Sigmoid colon (tissue), 7 donors: ENCODE measurements around the gene SYMPK. TPM values are rescaled to one million over a fixed set of nuclear protein-coding genes. Genes with fewer than 3 reads are reported as not detected.

Source experiments
- DNase-seq: peaks from one replicate; pipeline ENCODE4 v3.0.0-alpha.2; 2019
- H3K27ac ChIP-seq, 4 donors: fragments of 200-600 bp; sonication (generic); one replicate each; pipeline ENCODE4 v1.5.1; 2016 to 2019; ENCODE audit warnings: mild to moderate bottlenecking in 1 of 4
- H3K27me3 ChIP-seq, 3 donors: fragments of 200-600 bp; sonication (generic); one replicate each; pipeline ENCODE4 v1.5.1; 2019; ENCODE audit warnings: mild to moderate bottlenecking in 1 of 3
- H3K36me3 ChIP-seq, 4 donors: fragments of 200-600 bp; sonication (generic); one replicate each; pipeline ENCODE4 v1.5.1; 2016 to 2019
- H3K4me1 ChIP-seq, 4 donors: fragments of 200-600 bp; sonication (generic); one replicate each; pipeline ENCODE4 v1.5.1; 2017 to 2019
- H3K4me3 ChIP-seq, 4 donors: fragments of 200-600 bp; sonication (generic); one replicate each; pipeline ENCODE4 v1.5.1; 2017 to 2019; ENCODE audit warnings: mild to moderate bottlenecking in 2 of 4, moderate library complexity in 1 of 4
- H3K9me3 ChIP-seq, 4 donors: fragments of 200-600 bp in 3 of 4; sonication (generic) in 3 of 4; one replicate each; pipeline versions ENCODE4 v1.5.1 to v1.6.1; 2013 to 2019
- EP300 ChIP-seq, 4 donors: sonication (generic); formaldehyde crosslinking; IDR thresholded peaks; one replicate each; pipeline ENCODE4 v1.6.1; 2017; ENCODE audit warnings: antibody characterized with exemption in 4 of 4
- POLR2A ChIP-seq, 2 donors: fragments of 450-650 bp; IDR thresholded peaks; one replicate each; pipeline ENCODE4 v1.6.1; 2016; ENCODE audit warnings: antibody characterized with exemption in 2 of 2, mild to moderate bottlenecking in 2 of 2, moderate library complexity in 2 of 2
- POLR2AphosphoS5 ChIP-seq, 4 donors: sonication (generic); formaldehyde crosslinking; IDR thresholded peaks; one replicate each; pipeline ENCODE4 v1.6.1; 2017; ENCODE audit warnings: antibody characterized with exemption in 4 of 4
- WGBS, 2 donors: extraction: QIAGEN DNeasy Blood & Tissue Kit; methylation state at CpG; one replicate each; pipeline ENCODE4 v1.1.7; 2013; 5-methylcytosine and 5-hydroxymethylcytosine counted together
- intact Hi-C: fragments of 100-400 bp; cut with DNase I; formaldehyde crosslinking; loops from one replicate; pipeline ENCODE4 v1.15.1; 2023
- polyA plus RNA-seq, 3 donors: library from polyadenylated mRNA; stranded (reverse); fragments of 200-250 nt; gene quantifications; one replicate each; pipeline ENCODE4 v1.2.3, GENCODE V29; 2013
- total RNA-seq, 4 donors: library from RNA; depleted of rRNA; stranded (reverse); fragments of >200 nt; gene quantifications; one replicate each; pipeline ENCODE4 v1.1.0, GENCODE V29; 2016
- TF ChIP-seq, protein P1 (sequence below), 4 experiments: fragments of 450-650 bp in 3 of 4; fragments of 200-600 bp in 1 of 4; IDR thresholded peaks; one replicate each; pipeline ENCODE4 v1.5.1; 2016 to 2019; ENCODE audit warnings: antibody characterized with exemption in 4 of 4, mild to moderate bottlenecking in 3 of 4, moderate library complexity in 2 of 4
- donor health status: healthy with polysubstance abuse.
- donor health status: Bipolar disorder and iron deficiency.
- donor health status: healthy.

Gene SYMPK
- total and polyA plus RNA-seq, 7 donors: 18.2 to 84.4 (median 28.5) TPM

DNA sequence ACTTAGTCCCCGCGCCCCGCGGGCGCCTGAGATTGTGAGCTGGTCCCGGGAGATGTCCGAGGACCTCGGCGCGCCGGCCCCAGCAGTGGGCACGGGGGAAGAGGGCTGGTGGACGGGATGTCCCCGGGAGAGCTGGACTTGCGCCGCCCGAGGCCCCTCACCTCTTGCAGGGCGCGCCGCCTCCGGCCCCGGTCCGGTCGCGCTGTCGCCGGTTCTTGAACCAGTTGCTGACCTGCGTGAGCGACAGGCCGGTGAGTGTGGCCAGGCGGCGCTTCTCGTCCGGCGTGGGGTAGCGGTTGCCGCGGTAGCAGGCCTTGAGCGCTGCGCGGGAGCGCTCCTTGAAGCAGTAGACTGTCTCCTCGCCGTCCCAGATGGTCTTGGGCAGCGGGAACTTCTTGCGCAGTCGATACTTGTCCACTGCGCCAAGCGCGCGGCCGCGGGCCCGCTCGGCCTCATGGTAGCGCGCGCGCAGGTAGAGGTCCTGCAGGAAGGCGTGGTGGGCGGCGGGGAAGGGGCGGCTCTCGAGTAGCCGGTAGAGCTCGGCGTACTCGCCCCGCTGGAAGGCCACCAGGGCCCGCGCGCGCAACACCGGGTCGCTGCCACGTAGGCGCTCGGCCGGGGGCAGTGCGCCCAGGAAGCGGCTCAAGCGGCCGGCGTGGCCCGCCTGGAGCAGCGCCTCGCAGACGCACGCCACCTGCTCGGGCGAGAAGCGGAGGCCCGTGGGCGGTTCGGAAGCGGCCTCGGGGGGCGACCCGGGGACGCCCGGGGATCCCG lies 94.9 kb downstream of the SYMPK start:
- Histone ChIP-seq H3K9me3 (no peaks in the 10 kb centered on the region), H3K4me3 (peak overlapping the region; percentile 64 to 93 (median 84)), H3K36me3 (peaks cover 0 to 21% (median 13%) of the 10 kb centered on the region in 4 donors), H3K27ac (peak overlapping the region; percentile 89 to 99 (median 98)), H3K27me3 (no peaks in the 10 kb centered on the region), H3K4me1 (peaks cover 3 to 68% (median 55%) of the 10 kb centered on the region in 4 donors)
- DNase-seq: peak; percentile 91
- whole genome bisulfite sequencing, 2 donors: 1 to 2% methylated on average over 102 of the region's 102 CpGs
- intact Hi-C loops: loop anchor here (2.0 kb wide), 3 partner anchors 37 to 75 kb away; partner anchors contain the start of genes FBXO46 and QPCTL
- TF ChIP-seq EP300 (IDR thresholded peaks at IDR 0.05) (no peak), POLR2A (IDR thresholded peaks at IDR 0.05) (peak; percentile 24 to 36), POLR2AphosphoS5 (IDR thresholded peaks at IDR 0.05) (peak; percentile 69 to 86 (median 76))
- TF ChIP-seq, protein P1, sequence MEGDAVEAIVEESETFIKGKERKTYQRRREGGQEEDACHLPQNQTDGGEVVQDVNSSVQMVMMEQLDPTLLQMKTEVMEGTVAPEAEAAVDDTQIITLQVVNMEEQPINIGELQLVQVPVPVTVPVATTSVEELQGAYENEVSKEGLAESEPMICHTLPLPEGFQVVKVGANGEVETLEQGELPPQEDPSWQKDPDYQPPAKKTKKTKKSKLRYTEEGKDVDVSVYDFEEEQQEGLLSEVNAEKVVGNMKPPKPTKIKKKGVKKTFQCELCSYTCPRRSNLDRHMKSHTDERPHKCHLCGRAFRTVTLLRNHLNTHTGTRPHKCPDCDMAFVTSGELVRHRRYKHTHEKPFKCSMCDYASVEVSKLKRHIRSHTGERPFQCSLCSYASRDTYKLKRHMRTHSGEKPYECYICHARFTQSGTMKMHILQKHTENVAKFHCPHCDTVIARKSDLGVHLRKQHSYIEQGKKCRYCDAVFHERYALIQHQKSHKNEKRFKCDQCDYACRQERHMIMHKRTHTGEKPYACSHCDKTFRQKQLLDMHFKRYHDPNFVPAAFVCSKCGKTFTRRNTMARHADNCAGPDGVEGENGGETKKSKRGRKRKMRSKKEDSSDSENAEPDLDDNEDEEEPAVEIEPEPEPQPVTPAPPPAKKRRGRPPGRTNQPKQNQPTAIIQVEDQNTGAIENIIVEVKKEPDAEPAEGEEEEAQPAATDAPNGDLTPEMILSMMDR (IDR thresholded peaks at IDR 0.05): no peak

DNA sequence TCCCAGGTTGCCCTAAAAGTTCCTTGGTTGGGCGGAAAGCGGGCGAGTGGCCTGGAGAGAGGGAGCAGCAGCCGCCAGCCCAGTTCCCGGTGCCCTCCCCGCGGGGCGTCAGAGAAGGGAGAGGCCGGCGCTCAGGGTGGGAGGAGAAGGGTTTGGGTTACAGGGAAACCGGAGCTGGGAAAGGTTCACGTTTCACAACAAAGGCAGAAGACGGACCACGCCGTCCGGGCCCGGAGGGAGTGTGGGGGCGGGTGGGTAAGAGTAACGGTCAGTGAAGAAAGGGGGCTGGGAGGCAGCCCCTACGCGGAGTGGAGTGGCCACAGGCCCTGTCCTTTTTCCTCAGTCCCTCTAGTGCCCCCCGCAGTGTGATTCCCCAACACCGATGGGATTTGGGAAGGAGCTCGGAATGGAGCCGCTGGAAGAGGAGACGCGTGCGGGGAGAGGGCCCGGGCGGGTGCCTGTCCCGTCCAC lies 95.5 kb downstream of the SYMPK start:
- Histone ChIP-seq H3K9me3 (no peaks in the 10 kb centered on the region), H3K4me3 (peak overlapping the region; percentile 64 to 93 (median 84)), H3K27me3 (no peaks in the 10 kb centered on the region), H3K36me3 (peaks cover 0 to 14% (median 8%) of the 10 kb centered on the region in 4 donors), H3K27ac (peak overlapping the region; percentile 89 to 99 (median 98)), H3K4me1 (peaks cover 3 to 68% (median 55%) of the 10 kb centered on the region in 4 donors)
- no peak for TF ChIP-seq EP300 (IDR thresholded peaks at IDR 0.05)
- peak; percentile 72 to 80 for TF ChIP-seq POLR2A (IDR thresholded peaks at IDR 0.05)
- peak; percentile 79 to 92 (median 88) for TF ChIP-seq POLR2AphosphoS5 (IDR thresholded peaks at IDR 0.05)
- TF ChIP-seq, protein P1 (IDR thresholded peaks at IDR 0.05): no peak
- intact Hi-C loops: loop anchor here (2.0 kb wide), 2 partner anchors 51 to 75 kb away; partner anchors contain the start of gene QPCTL
- DNase-seq: peak; percentile 92
- WGBS, 2 donors: 7 to 29% methylated on average over 31 of the region's 31 CpGs

DNA sequence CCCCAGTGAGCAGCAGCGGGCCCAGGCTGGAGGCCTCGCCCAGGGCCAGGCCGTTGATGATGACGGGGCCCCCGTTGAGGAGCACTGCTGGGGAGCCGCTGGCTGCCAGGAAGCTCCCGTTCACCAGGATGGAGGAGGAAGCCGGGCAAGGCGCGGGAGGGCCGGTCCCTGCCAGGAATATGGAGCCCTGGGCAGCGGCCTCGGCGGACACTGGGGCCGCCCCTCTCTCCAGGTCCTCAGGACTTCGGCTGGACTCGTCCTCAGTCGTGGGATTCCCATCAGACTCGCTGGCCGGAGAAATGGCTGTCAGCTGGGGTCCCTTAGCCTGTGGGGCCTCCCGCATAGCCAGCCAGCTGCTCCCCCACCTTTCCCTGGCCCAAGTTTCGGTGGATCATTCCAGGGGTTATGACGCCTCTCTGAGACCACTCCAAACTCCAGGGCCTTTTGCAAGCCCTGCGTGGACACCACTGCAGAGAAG lies 96.0 kb downstream of the SYMPK start:
- peak; percentile 78 for DNase-seq
- H3K4me3 ChIP-seq: peak overlapping the region; percentile 64 to 93 (median 84)
- H3K36me3 ChIP-seq: peaks cover 0 to 10% (median 4%) of the 10 kb centered on the region in 4 donors
- TF ChIP-seq POLR2AphosphoS5 (IDR thresholded peaks at IDR 0.05): no peak
- no peak for TF ChIP-seq POLR2A (IDR thresholded peaks at IDR 0.05)
- TF ChIP-seq, protein P1 (IDR thresholded peaks at IDR 0.05): no peak
- no peak for TF ChIP-seq EP300 (IDR thresholded peaks at IDR 0.05)
- WGBS, 2 donors: 17 to 57% methylated on average over 24 of the region's 24 CpGs
- intact Hi-C loops: loop anchor here (2.0 kb wide), 2 partner anchors 50 to 74 kb away; partner anchors contain the start of gene QPCTL
- no peaks in the 10 kb centered on the region for H3K27me3 ChIP-seq
- no peaks in the 10 kb centered on the region for H3K9me3 ChIP-seq
- peak overlapping the region; percentile 89 to 99 (median 98) for H3K27ac ChIP-seq
- peaks cover 3 to 68% (median 52%) of the 10 kb centered on the region in 4 donors for H3K4me1 ChIP-seq

GRCh38 chr19:45766296-45766868 lies 96.6 kb downstream of the SYMPK start:
- H3K4me1 ChIP-seq: peaks cover 3 to 65% (median 48%) of the 10 kb centered on the region in 4 donors
- DNase-seq: peak; percentile 71
- peak overlapping the region; percentile 89 to 99 (median 98) for H3K27ac ChIP-seq
- H3K4me3 ChIP-seq: peak overlapping the region; percentile 64 to 93 (median 84)
- TF ChIP-seq, protein P1 (IDR thresholded peaks at IDR 0.05): no peak
- TF ChIP-seq POLR2AphosphoS5 (IDR thresholded peaks at IDR 0.05): no peak
- TF ChIP-seq EP300 (IDR thresholded peaks at IDR 0.05): no peak
- no peak for TF ChIP-seq POLR2A (IDR thresholded peaks at IDR 0.05)
- H3K27me3 ChIP-seq: no peaks in the 10 kb centered on the region
- 55 to 72% methylated on average over 17 of the region's 17 CpGs for WGBS, 2 donors
- intact Hi-C loops: loop anchor here (2.0 kb wide), 2 partner anchors 50 to 74 kb away; partner anchors contain the start of gene QPCTL
- H3K36me3 ChIP-seq: peaks cover 0 to 4% (median 1%) of the 10 kb centered on the region in 4 donors
- no peaks in the 10 kb centered on the region for H3K9me3 ChIP-seq
